ENCODE results near the gene MASTL. TPM values are rescaled to one million over a fixed set of nuclear protein-coding genes. Genes with fewer than 3 reads are reported as not detected.
A peak's percentile ranks its signal among the peaks of the same experiment; 100 is the strongest.

MASTL gene
- total RNA-seq, 3 donors from 2014 or later (not counting 1 experiment from before 2014, with no cell fraction given) = 10.1 to 21.2 (median 11.5) TPM

GRCh38 chr10:27188897-27189296 lies 33.7 kb downstream of the MASTL start:
- Histone ChIP-seq H3K36me3 (ENCODE audit: control insufficient read depth, insufficient read depth, low read length) (peaks cover 15% of the 10 kb centered on the region), H3K27ac (ENCODE audit: low read length) (no peak overlapping the region), H3K4me3 (ENCODE audit: low read length) (no peak overlapping the region), H3K27me3 (ENCODE audit: control insufficient read depth, insufficient read depth, low read length) (no peaks in the 10 kb centered on the region), H3K4me1 (ENCODE audit: control insufficient read depth, insufficient read depth, low read length) (no peaks in the 10 kb centered on the region), H3K9me3 (ENCODE audit: control insufficient read depth, insufficient read depth, low read length) (no peaks in the 10 kb centered on the region)
- DNase-seq (no peak), ATAC-seq (no peak)
- Mint-ChIP-seq H3K4me1 (no peaks in the 10 kb centered on the region), H3K4me3 (no peak overlapping the region), H3K27me3 (ENCODE audit: low read depth in 2 of 2) (no peaks in the 10 kb centered on the region), H3K9me3 (no peaks in the 10 kb centered on the region), H3K36me3 (no peaks in the 10 kb centered on the region), H3K27ac (no peak overlapping the region)
- TF ChIP-seq CTCF (IDR thresholded peaks at IDR 0.05) = no peak
- WGBS (ENCODE audit: insufficient coverage) = 98% methylated on average over 4 of the region's 4 CpGs
- intact Hi-C loops (cut with micrococcal nuclease) = no loop called here

GRCh38 chr10:27190508-27190907 lies 35.4 kb downstream of the MASTL start:
- no peak overlapping the region for H3K4me3 Mint-ChIP-seq
- no peaks in the 10 kb centered on the region for H3K36me3 Mint-ChIP-seq
- no peak overlapping the region for H3K4me3 ChIP-seq (ENCODE audit: low read length)
- DNase-seq = no peak
- no peaks in the 10 kb centered on the region for H3K4me1 ChIP-seq (ENCODE audit: control insufficient read depth, insufficient read depth, low read length)
- intact Hi-C loops (cut with micrococcal nuclease) = no loop called here
- 96% methylated on average over 2 of the region's 2 CpGs for WGBS (ENCODE audit: insufficient coverage)
- no peak for ATAC-seq
- no peak for TF ChIP-seq CTCF (IDR thresholded peaks at IDR 0.05)
- peaks cover 9% of the 10 kb centered on the region for H3K36me3 ChIP-seq (ENCODE audit: control insufficient read depth, insufficient read depth, low read length)
- peak overlapping the region in 1 of 2 donors; percentile 10 for H3K27ac Mint-ChIP-seq
- H3K9me3 Mint-ChIP-seq = no peaks in the 10 kb centered on the region
- no peaks in the 10 kb centered on the region for H3K9me3 ChIP-seq (ENCODE audit: control insufficient read depth, insufficient read depth, low read length)
- H3K27ac ChIP-seq (ENCODE audit: low read length) = no peak overlapping the region
- H3K27me3 Mint-ChIP-seq (ENCODE audit: low read depth in 2 of 2) = no peaks in the 10 kb centered on the region
- no peaks in the 10 kb centered on the region for H3K27me3 ChIP-seq (ENCODE audit: control insufficient read depth, insufficient read depth, low read length)
- H3K4me1 Mint-ChIP-seq = no peaks in the 10 kb centered on the region

GRCh38 chr10:27192284-27192683 lies 37.1 kb downstream of the MASTL start:
- Histone ChIP-seq H3K4me3 (ENCODE audit: low read length) (no peak overlapping the region), H3K9me3 (ENCODE audit: control insufficient read depth, insufficient read depth, low read length) (no peaks in the 10 kb centered on the region), H3K27me3 (ENCODE audit: control insufficient read depth, insufficient read depth, low read length) (no peaks in the 10 kb centered on the region), H3K4me1 (ENCODE audit: control insufficient read depth, insufficient read depth, low read length) (no peaks in the 10 kb centered on the region), H3K36me3 (ENCODE audit: control insufficient read depth, insufficient read depth, low read length) (peaks cover 17% of the 10 kb centered on the region), H3K27ac (ENCODE audit: low read length) (no peak overlapping the region)
- peak overlapping the region; percentile 18 to 51 for H3K27ac Mint-ChIP-seq
- H3K36me3 Mint-ChIP-seq = no peaks in the 10 kb centered on the region
- intact Hi-C loops (cut with micrococcal nuclease) = no loop called here
- no peak overlapping the region for H3K4me3 Mint-ChIP-seq
- WGBS (ENCODE audit: insufficient coverage) = 90% methylated on average over 3 of the region's 3 CpGs
- H3K27me3 Mint-ChIP-seq (ENCODE audit: low read depth in 2 of 2) = no peaks in the 10 kb centered on the region
- no peaks in the 10 kb centered on the region for H3K4me1 Mint-ChIP-seq
- ATAC-seq = no peak
- DNase-seq = no peak
- H3K9me3 Mint-ChIP-seq = no peaks in the 10 kb centered on the region
- TF ChIP-seq CTCF (IDR thresholded peaks at IDR 0.05) = no peak

GRCh38 chr10:27197980-27198620 lies 42.9 kb downstream of the MASTL start:
- no peaks in the 10 kb centered on the region for H3K27me3 Mint-ChIP-seq (ENCODE audit: low read depth in 2 of 2)
- no CpG with 5 or more reads among the region's 2 CpGs for WGBS (ENCODE audit: insufficient coverage)
- Histone ChIP-seq H3K9me3 (ENCODE audit: control insufficient read depth, insufficient read depth, low read length) (no peaks in the 10 kb centered on the region), H3K4me1 (ENCODE audit: control insufficient read depth, insufficient read depth, low read length) (no peaks in the 10 kb centered on the region), H3K27me3 (ENCODE audit: control insufficient read depth, insufficient read depth, low read length) (no peaks in the 10 kb centered on the region), H3K36me3 (ENCODE audit: control insufficient read depth, insufficient read depth, low read length) (peaks cover 62% of the 10 kb centered on the region), H3K27ac (ENCODE audit: low read length) (no peak overlapping the region), H3K4me3 (ENCODE audit: low read length) (no peak overlapping the region)
- H3K27ac Mint-ChIP-seq = peak overlapping the region in 1 of 2 donors; percentile 25
- ATAC-seq = no peak
- TF ChIP-seq CTCF (IDR thresholded peaks at IDR 0.05) = no peak
- no peak overlapping the region for H3K4me3 Mint-ChIP-seq
- DNase-seq = no peak
- H3K9me3 Mint-ChIP-seq = no peaks in the 10 kb centered on the region
- peaks cover 6 to 14% of the 10 kb centered on the region in 2 donors for H3K4me1 Mint-ChIP-seq
- peaks cover 12% of the 10 kb centered on the region for H3K36me3 Mint-ChIP-seq
- intact Hi-C loops (cut with micrococcal nuclease) = no loop called here
